ENCODE measurements around the gene DOCK7. TPM values are rescaled to one million over a fixed set of nuclear protein-coding genes. Genes with fewer than 3 reads are reported as not detected.

DOCK7 gene
- total RNA-seq, 1 experiment from 2014 or later, result 46.9 TPM

DNA sequence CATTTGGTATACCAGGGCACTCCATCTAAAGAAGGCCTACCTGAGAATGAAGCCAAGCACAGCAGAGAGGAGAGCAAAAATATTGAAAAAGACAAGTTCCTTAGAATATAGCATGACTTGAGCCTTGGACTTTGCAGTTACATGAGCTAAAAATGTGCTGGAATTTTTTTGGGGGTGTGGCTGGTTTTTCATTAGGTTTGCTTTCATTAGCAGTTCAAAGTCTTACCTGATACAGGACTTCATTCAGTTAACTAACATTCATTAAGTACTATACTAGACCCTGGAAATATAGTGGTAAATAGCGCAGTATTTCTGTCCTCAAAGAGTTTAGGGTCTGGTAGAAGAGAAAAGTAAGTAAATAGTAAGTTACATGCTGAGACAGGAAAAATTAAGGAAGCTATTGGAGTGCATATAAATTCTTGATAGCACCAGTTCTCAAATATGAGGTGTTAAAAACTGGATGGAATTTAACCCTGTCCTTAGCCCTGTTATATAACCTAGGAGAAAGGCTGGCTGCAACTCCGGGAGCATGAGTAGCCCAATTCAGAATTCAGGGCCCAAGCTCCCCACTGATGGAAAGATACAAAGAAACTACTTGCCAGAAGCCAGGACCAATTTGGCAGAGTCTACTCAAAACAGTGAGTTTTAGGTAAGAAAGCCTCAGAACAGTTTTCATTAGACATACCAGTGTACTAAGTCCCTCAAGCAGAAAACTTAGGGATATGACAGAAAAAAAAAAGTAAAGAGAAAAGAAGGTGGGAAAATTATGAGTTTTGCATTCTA, 3.1 kb upstream of the DOCK7 start:
- intact Hi-C loops (cut with micrococcal nuclease), result no loop called here
- DNase-seq (ENCODE audit: unreplicated experiment), result no peak
- TF ChIP-seq, protein P1, sequence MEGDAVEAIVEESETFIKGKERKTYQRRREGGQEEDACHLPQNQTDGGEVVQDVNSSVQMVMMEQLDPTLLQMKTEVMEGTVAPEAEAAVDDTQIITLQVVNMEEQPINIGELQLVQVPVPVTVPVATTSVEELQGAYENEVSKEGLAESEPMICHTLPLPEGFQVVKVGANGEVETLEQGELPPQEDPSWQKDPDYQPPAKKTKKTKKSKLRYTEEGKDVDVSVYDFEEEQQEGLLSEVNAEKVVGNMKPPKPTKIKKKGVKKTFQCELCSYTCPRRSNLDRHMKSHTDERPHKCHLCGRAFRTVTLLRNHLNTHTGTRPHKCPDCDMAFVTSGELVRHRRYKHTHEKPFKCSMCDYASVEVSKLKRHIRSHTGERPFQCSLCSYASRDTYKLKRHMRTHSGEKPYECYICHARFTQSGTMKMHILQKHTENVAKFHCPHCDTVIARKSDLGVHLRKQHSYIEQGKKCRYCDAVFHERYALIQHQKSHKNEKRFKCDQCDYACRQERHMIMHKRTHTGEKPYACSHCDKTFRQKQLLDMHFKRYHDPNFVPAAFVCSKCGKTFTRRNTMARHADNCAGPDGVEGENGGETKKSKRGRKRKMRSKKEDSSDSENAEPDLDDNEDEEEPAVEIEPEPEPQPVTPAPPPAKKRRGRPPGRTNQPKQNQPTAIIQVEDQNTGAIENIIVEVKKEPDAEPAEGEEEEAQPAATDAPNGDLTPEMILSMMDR (IDR thresholded peaks at IDR 0.05; ENCODE audit: unreplicated experiment), result no peak
- Mint-ChIP-seq H3K27me3 (ENCODE audit: insufficient read depth, unreplicated experiment) (no peaks in the 10 kb centered on the region), H3K4me3 (ENCODE audit: unreplicated experiment) (no peak overlapping the region), H3K9me3 (ENCODE audit: unreplicated experiment) (no peaks in the 10 kb centered on the region), H3K4me1 (ENCODE audit: insufficient read depth, unreplicated experiment) (peaks cover 21% of the 10 kb centered on the region), H3K27ac (ENCODE audit: low read depth, unreplicated experiment) (peak overlapping the region; percentile 43), H3K36me3 (ENCODE audit: insufficient read depth, unreplicated experiment) (no peaks in the 10 kb centered on the region)
- ChIA-PET POLR2A (interaction anchor here (0.8 to 1.4 kb wide), 3 partner anchors 70 to 255 kb away, joined by 3 to 6 read pairs (median 4); partner anchors contain the start of gene USP1), CTCF (interaction anchor here (0.5 to 1.2 kb wide), 5 partner anchors 18 to 183 kb away, joined by 3 to 10 read pairs (median 4); no protein-coding TSS in a partner anchor)
- BruUV-seq (replicated peaks), result no TSS peak

GRCh38 chr1:62689524-62689923, 1.3 kb upstream of the DOCK7 start:
- intact Hi-C loops (cut with micrococcal nuclease), result loop anchor here (2.0 to 10.0 kb wide), 4 partner anchors 57 to 252 kb away; partner anchors contain the start of gene USP1
- Mint-ChIP-seq H3K4me3 (ENCODE audit: unreplicated experiment) (peak overlapping the region; percentile 91), H3K27me3 (ENCODE audit: insufficient read depth, unreplicated experiment) (no peaks in the 10 kb centered on the region), H3K4me1 (ENCODE audit: insufficient read depth, unreplicated experiment) (peaks cover 31% of the 10 kb centered on the region), H3K27ac (ENCODE audit: low read depth, unreplicated experiment) (peak overlapping the region; percentile 43), H3K36me3 (ENCODE audit: insufficient read depth, unreplicated experiment) (no peaks in the 10 kb centered on the region), H3K9me3 (ENCODE audit: unreplicated experiment) (no peaks in the 10 kb centered on the region)
- DNase-seq (ENCODE audit: unreplicated experiment), result peak; percentile 82
- CTCF ChIA-PET, result interaction anchor here (0.6 to 1.2 kb wide), 4 partner anchors 57 to 1553 kb away, joined by 3 to 6 read pairs (median 4); no protein-coding TSS in a partner anchor
- BruUV-seq (replicated peaks), result TSS peak; percentile 41
- TF ChIP-seq, protein P1 (IDR thresholded peaks at IDR 0.05; ENCODE audit: unreplicated experiment), result no peak
- POLR2A ChIA-PET, result interaction anchor here (0.6 to 1.9 kb wide), 11 partner anchors 13 to 253 kb away, joined by 3 to 10 read pairs (median 3); partner anchors contain the start of genes ATG4C and USP1

GRCh38 chr1:62688687-62689085, 500 bp upstream of the DOCK7 start:
- DNase-seq (ENCODE audit: unreplicated experiment), result no peak
- H3K27ac Mint-ChIP-seq (ENCODE audit: low read depth, unreplicated experiment), result peak overlapping the region; percentile 70
- intact Hi-C loops (cut with micrococcal nuclease), result loop anchor here (2.0 to 10.0 kb wide), 4 partner anchors 58 to 251 kb away; partner anchors contain the start of gene USP1
- H3K36me3 Mint-ChIP-seq (ENCODE audit: insufficient read depth, unreplicated experiment), result no peaks in the 10 kb centered on the region
- no peaks in the 10 kb centered on the region for H3K9me3 Mint-ChIP-seq (ENCODE audit: unreplicated experiment)
- no TSS peak for BruUV-seq (replicated peaks)
- ChIA-PET POLR2A (interaction anchor here (0.6 to 2.0 kb wide), 8 partner anchors 8 to 262 kb away, joined by 3 to 10 read pairs (median 4); partner anchors contain the start of gene USP1), CTCF (interaction anchor here (0.7 to 1.1 kb wide), 2 partner anchors 57 to 61 kb away, joined by 3 to 6 read pairs; no protein-coding TSS in a partner anchor)
- H3K4me3 Mint-ChIP-seq (ENCODE audit: unreplicated experiment), result peak overlapping the region; percentile 91
- no peaks in the 10 kb centered on the region for H3K27me3 Mint-ChIP-seq (ENCODE audit: insufficient read depth, unreplicated experiment)
- peaks cover 34% of the 10 kb centered on the region for H3K4me1 Mint-ChIP-seq (ENCODE audit: insufficient read depth, unreplicated experiment)
- TF ChIP-seq, protein P1 (IDR thresholded peaks at IDR 0.05; ENCODE audit: unreplicated experiment), result no peak

DNA sequence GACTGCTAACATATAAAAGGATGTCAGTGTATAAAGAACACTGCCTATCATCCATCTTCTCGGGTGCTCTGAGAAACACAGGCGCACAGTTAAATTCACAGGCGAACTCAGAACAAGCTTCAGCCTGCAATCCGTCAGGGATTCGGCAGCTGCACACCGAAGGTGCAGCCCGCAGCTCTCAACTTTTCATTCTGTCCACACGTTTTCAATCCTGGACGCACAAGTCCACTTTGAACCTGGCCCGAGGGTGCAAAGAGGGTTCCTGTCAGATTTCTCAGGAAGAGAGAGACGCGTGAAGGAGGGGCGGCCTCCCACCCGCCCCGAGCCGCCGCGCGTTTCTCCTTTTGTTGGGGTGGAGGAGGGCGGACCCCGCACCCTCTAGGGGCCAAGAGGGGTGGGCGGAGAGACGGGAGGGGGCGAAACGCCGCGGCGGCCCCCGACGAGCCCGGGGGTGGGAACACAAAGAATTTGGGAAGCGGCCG, 724 bp downstream of the DOCK7 start:
- no peaks in the 10 kb centered on the region for H3K9me3 Mint-ChIP-seq (ENCODE audit: unreplicated experiment)
- peaks cover 34% of the 10 kb centered on the region for H3K4me1 Mint-ChIP-seq (ENCODE audit: insufficient read depth, unreplicated experiment)
- ChIA-PET CTCF (no interaction called here), POLR2A (interaction anchor here (0.6 to 2.0 kb wide), 4 partner anchors 12 to 66 kb away, joined by 3 to 5 read pairs (median 4); no protein-coding TSS in a partner anchor)
- no peaks in the 10 kb centered on the region for H3K27me3 Mint-ChIP-seq (ENCODE audit: insufficient read depth, unreplicated experiment)
- no peaks in the 10 kb centered on the region for H3K36me3 Mint-ChIP-seq (ENCODE audit: insufficient read depth, unreplicated experiment)
- intact Hi-C loops (cut with micrococcal nuclease), result loop anchor here (5.0 to 10.0 kb wide), 3 partner anchors 63 to 250 kb away; partner anchors contain the start of gene USP1
- peak; percentile 49 for DNase-seq (ENCODE audit: unreplicated experiment)
- H3K27ac Mint-ChIP-seq (ENCODE audit: low read depth, unreplicated experiment), result peak overlapping the region; percentile 70
- TF ChIP-seq, protein P1 (IDR thresholded peaks at IDR 0.05; ENCODE audit: unreplicated experiment), result no peak
- BruUV-seq (replicated peaks), result no TSS peak
- H3K4me3 Mint-ChIP-seq (ENCODE audit: unreplicated experiment), result peak overlapping the region; percentile 91
